Measurements from ENCODE around the gene OR56A5. TPM values are rescaled to one million over a fixed set of nuclear protein-coding genes. Genes with fewer than 3 reads are reported as not detected.

Gene OR56A5
- total RNA-seq, 4 donors from 2014 or later: 0.84 TPM; not detected in 3

DNA sequence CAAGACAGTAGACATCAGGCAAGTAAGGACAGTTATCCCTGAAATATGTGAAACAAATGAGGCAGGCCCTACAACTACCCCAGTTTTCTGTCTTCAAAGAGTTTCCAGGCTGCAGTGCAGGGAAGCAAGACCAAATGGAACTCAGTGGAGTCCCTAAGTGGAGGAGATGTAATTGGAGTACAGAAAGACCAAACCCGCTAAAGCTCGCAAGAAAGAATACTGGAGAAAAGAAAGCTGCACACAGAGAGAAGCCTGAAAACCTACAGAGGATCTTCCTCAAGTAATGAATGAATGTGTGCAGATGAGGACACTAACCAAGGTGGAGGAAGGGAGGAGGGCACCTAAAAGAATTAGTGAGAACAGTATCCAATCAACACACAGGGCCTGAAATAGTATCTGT lies 27.5 kb downstream of the OR56A5 start:
- intact Hi-C loops (cut with DNase I; ENCODE audit: low total_unique reads): no loop called here
- TF ChIP-seq POLR2A (IDR thresholded peaks at IDR 0.05): no peak
- H3K4me3 ChIP-seq (ENCODE audit: low read depth, poor library complexity, severe bottlenecking): no peak overlapping the region
- no peak for DNase-seq (ENCODE audit: low spot score in 2 of 2)
- 92 to 96% methylated on average over 2 of the region's 2 CpGs for WGBS, 2 donors

DNA sequence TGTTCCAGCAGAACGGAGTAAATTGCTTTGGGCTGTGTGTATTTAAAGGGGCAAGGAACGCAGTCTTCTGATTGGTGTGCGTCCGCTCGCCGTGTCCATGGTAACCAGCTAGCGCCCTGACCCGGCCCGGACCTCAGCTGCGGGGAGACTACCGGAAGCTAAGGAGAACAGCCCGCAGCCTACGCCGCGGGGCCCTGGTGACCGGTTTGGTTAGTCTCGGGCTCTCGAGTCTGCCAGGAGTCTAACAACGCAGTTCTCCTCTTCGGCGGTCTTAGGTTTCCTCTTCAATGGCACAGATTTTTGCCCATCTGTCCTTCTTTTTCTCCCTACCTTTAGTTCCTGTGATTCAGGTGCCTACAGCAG lies 29.7 kb downstream of the OR56A5 start:
- no peak for DNase-seq (ENCODE audit: low spot score in 2 of 2)
- no peak overlapping the region for H3K4me3 ChIP-seq (ENCODE audit: low read depth, poor library complexity, severe bottlenecking)
- WGBS, 2 donors: 78 to 86% methylated on average over 14 to 21 of the region's 21 CpGs

GRCh38 chr11:5937868-5938602 lies 30.3 kb downstream of the OR56A5 start:
- no peak for TF ChIP-seq POLR2A (IDR thresholded peaks at IDR 0.05)
- TF ChIP-seq, protein P1, sequence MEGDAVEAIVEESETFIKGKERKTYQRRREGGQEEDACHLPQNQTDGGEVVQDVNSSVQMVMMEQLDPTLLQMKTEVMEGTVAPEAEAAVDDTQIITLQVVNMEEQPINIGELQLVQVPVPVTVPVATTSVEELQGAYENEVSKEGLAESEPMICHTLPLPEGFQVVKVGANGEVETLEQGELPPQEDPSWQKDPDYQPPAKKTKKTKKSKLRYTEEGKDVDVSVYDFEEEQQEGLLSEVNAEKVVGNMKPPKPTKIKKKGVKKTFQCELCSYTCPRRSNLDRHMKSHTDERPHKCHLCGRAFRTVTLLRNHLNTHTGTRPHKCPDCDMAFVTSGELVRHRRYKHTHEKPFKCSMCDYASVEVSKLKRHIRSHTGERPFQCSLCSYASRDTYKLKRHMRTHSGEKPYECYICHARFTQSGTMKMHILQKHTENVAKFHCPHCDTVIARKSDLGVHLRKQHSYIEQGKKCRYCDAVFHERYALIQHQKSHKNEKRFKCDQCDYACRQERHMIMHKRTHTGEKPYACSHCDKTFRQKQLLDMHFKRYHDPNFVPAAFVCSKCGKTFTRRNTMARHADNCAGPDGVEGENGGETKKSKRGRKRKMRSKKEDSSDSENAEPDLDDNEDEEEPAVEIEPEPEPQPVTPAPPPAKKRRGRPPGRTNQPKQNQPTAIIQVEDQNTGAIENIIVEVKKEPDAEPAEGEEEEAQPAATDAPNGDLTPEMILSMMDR (IDR thresholded peaks at IDR 0.05): no peak
- intact Hi-C loops (cut with DNase I; ENCODE audit: low total_unique reads): no loop called here
- WGBS, 2 donors: 90 to 91% methylated on average over 39 of the region's 39 CpGs
- no peak overlapping the region for H3K4me3 ChIP-seq (ENCODE audit: low read depth, poor library complexity, severe bottlenecking)
- no peak for DNase-seq (ENCODE audit: low spot score in 2 of 2)

More for the DNA sequence above, 29.7 kb downstream of the OR56A5 start:
- no peak for TF ChIP-seq POLR2A (IDR thresholded peaks at IDR 0.05)
- TF ChIP-seq, protein P1 (IDR thresholded peaks at IDR 0.05): no peak
- intact Hi-C loops (cut with DNase I; ENCODE audit: low total_unique reads): no loop called here

DNA sequence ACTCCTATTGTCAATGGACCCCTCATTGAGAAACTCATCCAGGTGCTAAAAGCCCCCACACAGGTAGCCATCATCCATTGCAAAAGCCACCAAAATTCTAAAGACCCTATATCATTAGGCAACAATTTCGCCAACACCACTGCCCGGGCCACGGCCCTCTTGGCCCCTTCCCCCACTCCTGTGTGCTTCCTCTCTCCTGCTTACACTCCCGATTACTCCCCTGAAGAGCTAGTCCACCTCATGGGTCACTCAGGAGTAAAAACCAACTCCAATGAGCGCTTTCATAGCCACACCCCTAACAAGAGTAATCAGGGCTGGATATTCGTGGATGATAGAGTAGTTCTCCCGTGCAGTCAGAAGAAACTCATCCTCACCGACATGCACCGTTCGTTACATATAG lies 35.2 kb downstream of the OR56A5 start:
- no peak for DNase-seq (ENCODE audit: low spot score in 2 of 2)
- intact Hi-C loops (cut with DNase I; ENCODE audit: low total_unique reads): no loop called here
- TF ChIP-seq POLR2A (IDR thresholded peaks at IDR 0.05): no peak
- TF ChIP-seq, protein P1 (IDR thresholded peaks at IDR 0.05): no peak
- H3K4me3 ChIP-seq (ENCODE audit: low read depth, poor library complexity, severe bottlenecking): no peak overlapping the region
- 84 to 90% methylated on average over 10 of the region's 10 CpGs for WGBS, 2 donors

- TF ChIP-seq, protein P1 (IDR thresholded peaks at IDR 0.05): no peak
- no peak for TF ChIP-seq POLR2A (IDR thresholded peaks at IDR 0.05)
- 95 to 98% methylated on average over 11 of the region's 11 CpGs for WGBS, 2 donors
- H3K4me3 ChIP-seq (ENCODE audit: low read depth, poor library complexity, severe bottlenecking): no peak overlapping the region
- no peak for DNase-seq (ENCODE audit: low spot score in 2 of 2)
- intact Hi-C loops (cut with DNase I; ENCODE audit: low total_unique reads): no loop called here
Observed at GRCh38 chr11:5932671-5933070, 35.6 kb downstream of the OR56A5 start.

DNA sequence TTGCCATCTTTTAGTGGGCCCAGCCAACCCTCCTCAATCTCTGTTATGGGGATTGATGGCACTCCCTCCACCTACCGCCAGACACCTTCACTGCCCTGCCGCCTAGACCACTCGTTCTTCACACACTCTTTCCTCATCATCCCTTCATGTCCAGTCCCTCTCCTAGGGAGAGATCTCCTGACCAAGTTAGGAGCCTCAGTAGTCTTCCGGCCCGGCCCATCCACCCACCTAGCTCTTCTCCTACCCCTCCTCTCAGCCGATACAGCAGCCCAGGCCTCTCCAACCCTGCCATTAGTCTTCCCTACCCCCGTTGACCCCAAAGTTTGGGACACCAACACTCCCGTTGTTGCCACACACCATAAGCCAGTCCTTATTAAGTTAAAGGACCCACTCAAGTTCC lies 37.2 kb downstream of the OR56A5 start:
- no peak overlapping the region for H3K4me3 ChIP-seq (ENCODE audit: low read depth, poor library complexity, severe bottlenecking)
- TF ChIP-seq POLR2A (IDR thresholded peaks at IDR 0.05): no peak
- TF ChIP-seq, protein P1 (IDR thresholded peaks at IDR 0.05): no peak
- 93 to 94% methylated on average over 8 of the region's 8 CpGs for WGBS, 2 donors
- DNase-seq (ENCODE audit: low spot score in 2 of 2): no peak
- intact Hi-C loops (cut with DNase I; ENCODE audit: low total_unique reads): no loop called here
